ENCODE measurements around the gene DMBX1.

GRCh38 chr1:46528297-46528955 is 38.8 kb downstream of the DMBX1 start:
- TF ChIP-seq ATF3 (IDR thresholded peaks at IDR 0.05): no peak
- TF ChIP-seq CTCF (IDR thresholded peaks at IDR 0.05; ENCODE audit: low read depth, low read length, missing input control): no peak
- no peak for TF ChIP-seq FOXA1 (IDR thresholded peaks at IDR 0.05)
- TF ChIP-seq SP1 (IDR thresholded peaks at IDR 0.05): no peak
- no peak for TF ChIP-seq MAX (IDR thresholded peaks at IDR 0.05)
